Activated T-cell treated with anti-CD3 and anti-CD28 coated beads for 1 hour (primary cell): ENCODE data around the gene CAND2.
"Not testable (repeated sequence)": the region's sequence is repeated elsewhere in the genome, so short reads cannot be mapped to it uniquely, and the experiment has no call there.

Experiments
- DNase-seq: peaks from one replicate; pipeline ENCODE4 v3.0.0-alpha.2; 2020; ENCODE audit warnings: low read depth

Gene CAND2

DNA sequence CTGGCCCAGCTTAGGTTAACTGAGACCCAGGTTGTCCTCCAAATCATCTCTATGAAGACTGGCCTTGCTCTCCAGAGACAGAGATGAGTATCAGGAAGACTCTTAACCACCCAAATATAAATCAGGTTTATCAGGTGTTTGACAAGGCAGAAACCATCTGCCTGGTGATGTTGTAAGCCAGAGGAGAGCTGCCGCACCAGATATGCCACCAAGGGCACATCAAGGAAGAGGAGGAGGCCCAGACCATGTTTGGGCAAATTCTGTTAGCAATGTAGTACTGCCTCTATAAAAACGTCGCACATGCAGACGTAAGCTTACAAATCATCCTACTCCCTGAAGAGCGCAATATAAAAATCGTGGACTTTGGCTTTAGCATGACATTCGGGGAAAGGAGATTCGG is 65.9 kb downstream of the CAND2 start:
- no peak for DNase-seq

- DNase-seq: no peak
These were observed 68.8 kb downstream of the CAND2 start for GRCh38 chr3:12865271-12865670.

- DNase-seq: no peak
These were observed 70.4 kb downstream of the CAND2 start for GRCh38 chr3:12866836-12867235.

GRCh38 chr3:12868039-12869034 is 71.9 kb downstream of the CAND2 start:
- peak; percentile 44 for DNase-seq

DNA sequence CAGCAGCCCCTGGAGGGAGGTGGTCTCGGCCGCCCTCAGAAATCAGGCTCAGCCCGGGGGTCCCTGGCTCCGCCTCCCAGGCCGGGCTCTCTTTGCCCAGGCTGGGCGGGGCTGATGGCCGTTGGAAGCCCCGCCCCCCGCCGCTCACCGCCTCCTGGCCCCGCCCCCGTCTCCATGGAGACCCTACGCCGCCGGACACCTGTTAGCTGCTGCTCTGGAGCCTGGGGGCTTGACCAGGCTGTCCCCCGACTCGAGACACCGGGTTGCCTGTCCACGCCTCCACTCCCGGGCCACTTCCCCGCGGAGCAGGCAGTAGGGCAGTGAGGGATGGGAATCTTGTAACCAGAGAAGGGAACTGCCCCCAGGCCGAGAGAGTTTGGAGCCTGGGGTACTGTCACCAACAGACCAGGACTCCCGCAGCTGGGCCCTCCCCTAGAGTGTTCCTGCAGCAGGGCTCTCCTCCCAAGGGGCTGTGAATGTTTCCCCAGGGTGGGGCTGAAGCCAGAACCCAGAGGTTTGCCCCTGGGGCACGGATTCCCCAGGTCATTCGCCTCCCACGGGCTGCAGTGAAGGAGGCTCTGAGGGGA is 72.6 kb downstream of the CAND2 start:
- DNase-seq: no peak

DNA sequence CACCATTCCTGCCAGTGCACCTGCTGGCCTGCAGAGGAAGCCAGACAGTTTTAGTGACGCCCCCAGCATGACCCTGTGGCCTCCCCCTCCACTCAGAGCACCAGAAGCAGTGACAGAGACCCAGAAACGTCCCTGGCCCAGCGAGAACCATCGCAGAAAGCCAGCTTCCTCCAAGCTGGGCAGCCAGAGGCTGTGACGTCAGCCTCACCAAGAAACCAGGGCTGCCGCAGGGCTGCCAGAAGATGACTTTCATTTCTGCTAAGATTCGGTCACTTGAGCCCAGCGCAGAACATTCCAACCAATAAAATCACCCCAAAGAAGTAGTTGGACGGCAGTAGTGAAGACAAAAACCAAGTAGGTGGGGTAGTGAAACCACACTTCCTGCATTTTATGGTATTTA is 74.5 kb downstream of the CAND2 start:
- DNase-seq: no peak

DNA sequence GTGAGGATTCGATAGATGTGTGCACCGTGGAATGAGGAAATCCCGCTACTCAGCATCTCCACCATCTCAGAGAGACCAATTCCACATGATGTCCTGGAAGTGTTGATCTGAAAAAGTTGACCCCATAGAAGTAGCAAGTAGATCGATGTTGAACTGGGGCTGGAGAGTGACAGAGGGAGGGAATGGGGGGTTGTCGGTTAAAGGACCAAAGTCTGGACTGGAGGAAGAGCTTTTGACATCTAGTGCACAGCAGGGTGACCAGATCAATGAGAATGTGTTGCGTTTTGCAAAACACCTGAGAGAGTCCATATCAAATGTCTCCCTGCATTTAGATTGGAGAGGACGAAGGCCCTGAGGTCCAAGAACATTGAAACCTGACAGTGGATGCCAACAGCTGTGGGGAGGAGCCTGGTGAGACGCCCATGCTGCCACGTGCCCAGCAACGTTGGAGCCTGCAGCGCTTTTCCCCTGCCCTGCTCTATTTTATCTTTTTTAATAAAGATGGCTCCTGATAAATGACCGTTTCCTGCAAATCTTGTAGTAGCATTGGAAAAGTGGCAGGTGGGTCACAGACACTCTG is 75.0 kb downstream of the CAND2 start:
- no peak for DNase-seq

GRCh38 chr3:12875857-12876836 is 79.7 kb downstream of the CAND2 start:
- no peak for DNase-seq

DNA sequence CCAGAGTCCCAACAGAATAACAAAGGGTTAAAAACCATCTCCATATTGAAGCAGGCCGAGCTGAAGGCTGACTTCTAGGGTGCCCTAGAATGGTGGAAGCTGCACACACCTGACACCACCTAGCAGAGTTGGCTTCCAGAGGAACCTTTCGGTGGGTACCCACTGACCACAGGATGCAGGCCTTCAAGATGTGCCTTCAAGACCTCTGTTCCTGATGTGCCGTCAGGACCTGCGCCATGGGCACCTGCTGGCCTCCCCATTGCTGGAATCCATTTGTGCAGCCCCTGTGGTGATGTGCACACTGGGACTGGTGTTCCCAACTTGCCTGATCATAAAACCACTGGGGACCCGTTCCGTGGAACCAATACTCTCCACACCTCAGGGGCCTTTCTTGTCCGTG is 80.6 kb downstream of the CAND2 start:
- no peak for DNase-seq

DNA sequence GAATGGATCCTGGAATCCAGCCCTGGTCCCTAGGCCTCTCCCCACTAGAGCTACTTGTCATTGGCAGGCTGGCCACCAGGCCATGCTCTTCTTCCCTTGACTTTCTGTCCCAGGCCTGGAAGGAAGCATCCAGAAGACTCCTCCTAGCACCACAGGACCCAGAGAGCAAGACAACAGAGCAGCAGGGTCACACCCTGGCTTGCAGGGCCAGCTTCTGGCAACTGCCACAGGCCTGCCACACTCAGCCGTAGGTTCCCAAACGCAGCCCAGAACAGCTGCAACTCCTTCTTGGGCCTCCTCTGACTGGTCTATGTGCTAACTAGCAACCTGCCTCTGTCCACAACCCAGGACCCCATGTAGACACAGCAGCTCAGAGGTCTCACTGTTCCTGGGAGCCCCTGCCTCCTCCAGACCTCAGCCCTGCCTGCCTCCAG is 81.7 kb downstream of the CAND2 start:
- DNase-seq: no peak

GRCh38 chr3:12878758-12879157 is 82.3 kb downstream of the CAND2 start:
- DNase-seq: not testable (repeated sequence)

DNA sequence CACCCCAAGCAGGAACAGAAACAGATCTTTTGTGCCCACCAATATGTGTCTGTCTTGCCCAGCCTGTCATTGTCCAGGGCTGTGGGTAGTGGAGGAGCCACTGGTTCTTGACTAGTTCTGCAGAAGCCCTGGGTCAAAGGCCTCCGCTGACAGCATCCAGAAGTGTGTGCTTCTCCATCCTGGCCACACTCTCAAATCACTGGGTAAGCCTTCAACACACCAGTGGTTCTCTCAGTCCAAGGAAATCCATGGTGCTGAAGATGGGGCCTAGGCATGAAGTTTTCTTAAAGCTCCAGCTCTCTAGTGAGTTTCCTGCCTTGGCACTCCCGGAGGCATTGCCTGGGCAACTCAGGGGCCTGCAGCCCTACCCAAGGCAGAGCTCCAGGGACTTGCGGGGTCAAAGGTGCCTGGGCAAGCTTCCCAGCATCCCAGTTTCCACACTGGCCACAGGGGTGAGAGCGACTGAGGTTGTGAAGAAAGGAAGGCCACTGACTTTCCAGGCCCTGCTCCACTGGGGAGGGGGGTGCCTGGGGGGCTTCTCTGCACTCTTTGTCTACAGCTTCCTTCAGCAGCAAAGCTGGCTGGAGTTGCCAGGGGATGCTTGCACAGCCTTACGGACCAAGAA is 82.8 kb downstream of the CAND2 start:
- DNase-seq: no peak

DNA sequence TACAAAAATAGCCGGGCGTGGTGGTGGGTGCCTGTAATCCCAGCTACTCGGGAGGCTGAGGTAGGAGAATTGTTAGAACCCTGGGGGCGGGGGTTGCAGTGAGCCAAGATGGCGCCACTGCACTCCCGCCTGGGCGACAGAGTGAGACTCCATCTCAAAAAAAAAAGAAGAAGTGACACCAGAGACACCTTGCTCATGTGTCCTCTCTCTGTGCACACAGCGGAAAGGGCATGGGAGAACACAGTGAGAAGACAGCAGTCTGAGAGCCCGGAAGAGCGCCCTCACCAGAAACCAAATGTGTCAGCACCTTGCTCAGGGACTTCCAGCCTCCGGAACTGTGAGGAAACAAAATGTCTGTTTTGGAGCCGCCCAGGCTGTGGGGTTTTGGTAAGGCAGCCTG is 85.4 kb downstream of the CAND2 start:
- DNase-seq: not testable (repeated sequence)

DNA sequence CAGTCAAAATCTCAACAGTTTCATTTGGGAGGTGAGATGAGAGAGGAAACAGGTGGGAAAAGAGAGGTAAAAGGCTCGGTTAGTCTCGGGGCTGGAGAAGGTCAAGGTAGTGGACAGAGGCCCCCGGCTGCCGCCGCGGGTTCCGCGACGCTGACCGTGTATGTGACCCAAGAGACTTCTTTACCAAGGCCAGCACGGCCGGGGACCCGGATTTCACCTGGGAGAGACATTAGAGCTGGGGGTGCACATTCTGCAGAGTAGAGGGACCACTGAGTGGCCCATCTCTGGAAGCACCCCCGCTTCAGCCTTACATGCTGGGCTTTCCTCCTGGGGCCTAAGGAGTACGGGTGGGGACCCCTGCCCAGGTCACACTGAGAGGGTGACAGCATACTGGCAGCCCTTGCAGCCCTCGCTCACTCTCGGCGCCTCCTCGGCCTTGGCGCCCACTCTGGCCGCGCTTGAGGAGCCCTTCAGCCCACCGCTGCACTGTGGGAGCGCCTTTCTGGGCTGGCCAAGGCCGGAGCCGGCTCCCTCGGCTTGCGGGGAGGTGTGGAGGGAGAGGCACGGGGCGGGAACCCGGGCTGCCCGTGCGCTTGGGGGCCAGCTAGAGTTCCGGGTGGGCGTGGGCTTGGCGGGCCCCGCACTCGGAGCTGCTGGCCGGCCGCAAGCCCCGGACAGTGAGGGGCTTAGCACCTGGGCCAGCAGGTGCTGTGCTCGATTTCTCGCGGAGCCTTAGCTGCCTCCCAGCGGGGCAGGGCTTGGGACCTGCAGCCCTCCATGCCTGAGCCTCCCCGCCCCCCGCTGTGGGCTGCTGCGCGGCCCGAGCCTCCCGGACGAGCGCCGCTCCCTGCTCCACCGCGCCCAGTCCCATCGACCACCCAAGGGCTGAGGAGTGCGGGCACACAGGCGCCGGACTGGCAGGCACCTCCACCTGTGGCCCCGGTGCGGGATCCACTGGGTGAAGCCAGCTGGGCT is 86.1 kb downstream of the CAND2 start:
- no peak for DNase-seq

GRCh38 chr3:12884186-12884680 is 87.8 kb downstream of the CAND2 start:
- no peak for DNase-seq
